HFF-Myc (cell line): ENCODE measurements around the gene PRDM15.

Source experiments
- DNase-seq: peaks from one replicate; pipeline ENCODE4 v3.0.0-alpha.2; 2011; ENCODE audit warnings: low read depth; ENCODE audit errors: extremely low read depth
- H3K4me3 ChIP-seq: replicated peaks from 2 replicates; pipeline ENCODE4 v1.5.1; 2011; ENCODE audit warnings: low read depth, mild to moderate bottlenecking, control low read depth, low read length
- TF ChIP-seq, protein P1 (sequence below): IDR thresholded peaks from 2 replicates; pipeline ENCODE4 v1.5.1; 2012; ENCODE audit warnings: mild to moderate bottlenecking, low read depth, low read length, control low read depth; ENCODE audit errors: missing control alignments

The PRDM15 gene

DNA sequence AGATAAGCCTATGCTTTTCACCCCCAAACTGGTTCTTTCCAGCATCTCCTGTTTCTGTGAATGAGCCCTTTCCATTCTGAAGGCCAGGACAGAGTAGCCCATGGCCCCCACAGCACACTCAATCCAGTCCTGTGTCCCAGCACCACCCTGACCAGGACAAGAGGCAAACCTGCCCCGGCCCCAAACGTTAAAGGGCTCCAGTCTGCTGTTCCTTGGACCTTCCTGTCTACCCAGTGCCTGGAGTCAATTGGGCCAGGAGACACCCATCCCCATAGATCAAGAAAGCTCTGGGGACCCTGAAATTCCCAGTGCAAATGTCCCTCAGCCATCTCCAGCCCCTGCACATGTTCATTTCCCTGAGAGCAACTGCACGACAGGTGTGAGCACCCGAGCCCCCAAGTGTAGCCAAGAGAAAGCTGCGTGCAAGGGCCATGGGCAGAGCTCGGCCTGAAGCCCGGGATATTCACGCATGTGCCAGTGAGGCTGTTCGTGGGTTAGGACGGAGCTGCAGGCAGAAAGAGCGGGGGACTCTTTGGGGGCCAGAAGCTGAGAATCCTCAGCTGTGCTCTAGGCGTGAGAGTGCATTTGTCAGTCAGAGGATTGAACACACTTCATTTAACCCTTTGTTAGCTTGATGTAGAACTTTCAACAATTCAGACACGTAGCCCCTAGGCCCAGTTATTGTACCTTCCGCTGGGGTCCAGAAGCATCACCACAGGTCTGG lies 108.1 kb downstream of the PRDM15 start:
- DNase-seq = no peak
- H3K4me3 ChIP-seq = no peak overlapping the region
- TF ChIP-seq, protein P1, sequence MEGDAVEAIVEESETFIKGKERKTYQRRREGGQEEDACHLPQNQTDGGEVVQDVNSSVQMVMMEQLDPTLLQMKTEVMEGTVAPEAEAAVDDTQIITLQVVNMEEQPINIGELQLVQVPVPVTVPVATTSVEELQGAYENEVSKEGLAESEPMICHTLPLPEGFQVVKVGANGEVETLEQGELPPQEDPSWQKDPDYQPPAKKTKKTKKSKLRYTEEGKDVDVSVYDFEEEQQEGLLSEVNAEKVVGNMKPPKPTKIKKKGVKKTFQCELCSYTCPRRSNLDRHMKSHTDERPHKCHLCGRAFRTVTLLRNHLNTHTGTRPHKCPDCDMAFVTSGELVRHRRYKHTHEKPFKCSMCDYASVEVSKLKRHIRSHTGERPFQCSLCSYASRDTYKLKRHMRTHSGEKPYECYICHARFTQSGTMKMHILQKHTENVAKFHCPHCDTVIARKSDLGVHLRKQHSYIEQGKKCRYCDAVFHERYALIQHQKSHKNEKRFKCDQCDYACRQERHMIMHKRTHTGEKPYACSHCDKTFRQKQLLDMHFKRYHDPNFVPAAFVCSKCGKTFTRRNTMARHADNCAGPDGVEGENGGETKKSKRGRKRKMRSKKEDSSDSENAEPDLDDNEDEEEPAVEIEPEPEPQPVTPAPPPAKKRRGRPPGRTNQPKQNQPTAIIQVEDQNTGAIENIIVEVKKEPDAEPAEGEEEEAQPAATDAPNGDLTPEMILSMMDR = no peak

DNA sequence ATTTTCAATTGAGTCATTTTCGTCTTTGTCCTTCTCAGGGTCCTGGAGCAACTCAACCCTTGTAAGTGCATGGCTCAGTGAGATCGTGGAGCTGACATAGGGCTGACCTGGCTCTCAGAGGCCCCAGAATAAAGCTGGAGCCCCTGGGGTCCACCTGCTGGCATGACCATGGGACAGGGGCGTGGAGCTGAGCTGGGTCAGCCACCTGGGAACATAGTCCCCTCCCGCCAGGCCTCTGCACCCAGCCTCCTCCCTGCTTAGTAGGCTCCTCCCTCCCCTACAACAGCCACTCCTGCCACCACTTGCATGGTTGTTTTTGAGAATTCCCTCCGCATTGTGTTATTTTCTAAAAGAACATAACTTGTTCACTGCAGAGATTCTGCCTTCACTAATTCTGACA lies 109.2 kb downstream of the PRDM15 start:
- no peak overlapping the region for H3K4me3 ChIP-seq
- DNase-seq = no peak
- TF ChIP-seq, protein P1 = no peak

DNA sequence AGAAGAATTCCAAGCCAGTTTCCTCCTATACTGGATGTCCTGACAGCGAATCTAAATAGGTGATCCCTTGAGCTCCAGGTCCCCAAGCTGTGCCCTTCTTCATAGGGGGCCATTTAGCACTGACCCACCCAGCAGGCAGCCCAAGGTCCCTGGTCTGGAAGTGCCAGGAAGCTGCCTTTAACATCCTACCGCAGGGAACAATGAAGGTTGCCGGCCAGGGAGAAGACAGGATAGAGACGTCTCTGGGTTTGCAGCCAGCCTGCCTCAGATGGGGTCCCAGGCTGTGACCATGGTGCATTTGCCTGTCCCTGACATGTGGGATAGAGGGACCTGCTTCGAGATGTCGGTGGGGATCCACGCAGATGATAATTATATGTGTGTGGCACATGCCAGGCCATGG lies 109.6 kb downstream of the PRDM15 start:
- no peak overlapping the region for H3K4me3 ChIP-seq
- DNase-seq = no peak
- TF ChIP-seq, protein P1 = no peak

DNA sequence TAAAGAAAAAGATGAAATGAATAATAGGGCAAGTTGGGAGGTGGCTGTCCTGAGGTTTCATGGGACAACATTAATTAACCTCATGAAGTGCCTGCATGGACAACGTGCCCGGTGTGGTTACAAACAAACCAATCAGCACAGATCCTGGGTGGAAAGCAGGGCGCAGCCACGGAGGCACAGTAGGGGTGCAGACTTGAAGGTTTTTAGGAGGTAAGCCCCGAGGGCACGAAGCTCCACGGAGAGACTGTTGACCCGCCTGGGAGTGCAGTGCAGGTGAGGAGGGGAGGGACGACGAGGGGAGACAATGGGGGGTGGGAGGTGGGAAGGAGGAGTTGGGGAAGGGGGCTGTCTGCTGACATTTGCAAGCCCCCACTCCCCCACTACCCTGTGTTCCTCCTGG lies 110.0 kb downstream of the PRDM15 start:
- H3K4me3 ChIP-seq = peak overlapping the region; percentile 33
- TF ChIP-seq, protein P1 = no peak
- DNase-seq = no peak

DNA sequence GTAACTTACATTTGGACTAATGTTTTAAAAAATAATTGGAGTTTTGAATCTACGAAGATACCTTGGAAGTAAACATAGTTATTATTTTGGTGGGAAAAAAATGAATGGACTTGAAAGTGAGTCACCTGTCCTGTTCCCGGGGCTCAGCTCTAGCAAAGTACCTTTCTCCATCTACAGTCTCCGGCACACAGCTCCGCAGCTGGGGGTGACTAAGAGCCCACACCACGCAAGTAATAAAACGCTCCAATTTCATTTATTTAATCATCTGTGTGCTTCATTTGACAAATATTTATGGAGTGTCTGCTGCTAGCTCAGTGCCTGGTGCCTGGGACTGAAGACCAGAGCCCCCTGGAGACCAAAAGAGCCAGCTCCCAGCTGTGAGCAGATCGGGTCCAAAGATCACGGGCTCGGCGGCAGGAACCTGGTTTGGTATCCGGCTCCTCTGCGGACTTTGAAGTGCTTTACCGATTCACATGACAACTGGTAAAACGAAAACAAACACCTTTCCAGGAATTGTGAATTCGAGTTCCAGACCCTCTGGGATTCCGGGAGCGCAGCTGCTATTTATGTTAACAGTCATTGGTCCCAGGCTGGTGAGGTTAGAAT lies 110.6 kb downstream of the PRDM15 start:
- DNase-seq = no peak
- TF ChIP-seq, protein P1 = peak; percentile 52
- H3K4me3 ChIP-seq = peak overlapping the region; percentile 33

DNA sequence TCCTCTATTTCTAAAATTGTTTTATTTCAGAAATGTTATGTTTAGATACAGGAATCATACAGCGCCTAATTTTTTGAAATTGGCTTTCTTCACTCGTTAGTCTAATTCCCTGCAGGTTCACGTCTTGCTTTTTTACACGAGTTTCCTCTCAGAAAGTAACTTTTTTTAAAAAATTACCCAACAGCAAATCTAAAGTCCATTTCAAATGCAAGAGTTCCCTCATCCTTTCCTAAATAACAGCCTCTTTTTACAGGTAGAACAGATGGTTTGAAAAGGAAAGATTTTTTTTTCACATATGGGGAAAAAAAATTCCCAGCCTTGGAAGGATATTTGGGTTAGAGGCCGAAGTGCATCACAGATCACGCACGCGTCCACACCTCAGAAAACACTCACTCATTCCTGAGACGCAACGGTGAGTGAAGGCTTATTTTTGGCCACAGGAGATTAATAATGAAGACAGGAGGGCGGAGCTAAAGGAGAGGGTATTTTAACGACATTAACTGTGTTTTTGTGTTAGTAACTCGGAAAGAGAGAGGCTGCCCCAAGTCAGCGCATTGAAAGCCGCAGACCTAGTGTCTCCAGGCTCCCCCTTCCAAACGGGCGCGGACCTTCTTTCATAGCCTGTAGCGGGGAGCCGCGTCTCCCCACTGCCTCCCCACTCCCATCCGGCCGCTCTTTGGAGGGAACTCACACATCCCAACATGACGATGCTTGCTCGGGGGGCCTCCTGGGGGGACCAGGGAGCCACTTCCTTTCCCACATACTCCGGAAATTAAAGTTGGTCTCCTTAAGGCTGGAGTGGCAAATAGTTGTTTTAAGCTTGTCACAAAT lies 111.3 kb downstream of the PRDM15 start:
- DNase-seq = no peak
- peak overlapping the region; percentile 33 for H3K4me3 ChIP-seq
- TF ChIP-seq, protein P1 = no peak
